ENCODE results near the gene DES.

Gene DES

GRCh38 chr2:219441451-219442255 lies 23.5 kb downstream of the DES start:
- no peak for DNase-seq

GRCh38 chr2:219442256-219443015 lies 24.3 kb downstream of the DES start:
- DNase-seq = no peak

GRCh38 chr2:219443016-219443696 lies 25.0 kb downstream of the DES start:
- DNase-seq = no peak

GRCh38 chr2:219443697-219444023 lies 25.5 kb downstream of the DES start:
- DNase-seq = no peak

DNA sequence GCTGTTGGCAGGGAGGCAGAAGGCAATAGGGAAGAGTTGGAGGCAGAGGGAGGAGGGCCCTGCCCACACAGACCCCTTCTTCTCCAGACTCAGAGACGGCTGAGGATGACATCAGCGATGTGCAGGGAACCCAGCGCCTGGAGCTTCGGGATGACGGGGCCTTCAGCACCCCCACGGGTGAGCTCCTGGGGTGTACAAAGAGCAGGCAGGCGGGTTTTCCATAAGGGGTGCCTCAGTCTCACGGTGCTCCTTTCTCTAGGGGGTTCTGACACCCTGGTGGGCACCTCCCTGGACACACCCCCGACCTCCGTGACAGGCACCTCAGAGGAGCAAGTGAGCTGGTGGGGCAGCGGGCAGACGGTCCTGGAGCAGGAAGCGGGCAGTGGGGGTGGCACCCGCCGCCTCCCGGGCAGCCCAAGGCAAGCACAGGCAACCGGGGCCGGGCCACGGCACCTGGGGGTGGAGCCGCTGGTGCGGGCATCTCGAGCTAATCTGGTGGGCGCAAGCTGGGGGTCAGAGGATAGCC lies 26.5 kb downstream of the DES start:
- no peak for DNase-seq

DNA sequence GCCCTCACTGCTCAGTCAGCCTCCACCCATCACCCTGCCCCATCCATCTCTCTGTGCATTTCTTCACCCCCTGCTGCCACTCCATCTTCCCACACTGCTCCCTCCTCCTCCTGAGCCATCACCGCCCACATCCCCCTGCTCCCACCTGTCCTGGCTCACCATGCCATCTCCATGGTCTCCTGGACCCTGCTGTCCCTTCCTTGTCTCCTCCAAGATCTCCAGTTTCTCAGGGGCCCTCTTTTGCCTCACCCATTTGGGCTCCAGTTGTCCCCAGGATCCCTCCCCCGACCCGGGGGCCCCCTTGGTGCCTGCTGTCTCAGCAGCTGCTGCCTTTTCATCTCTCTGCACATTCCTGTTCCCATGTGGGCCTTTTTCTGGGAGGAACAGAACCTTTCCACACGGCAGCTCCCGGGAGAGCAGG lies 27.1 kb downstream of the DES start:
- no peak for DNase-seq

DNA sequence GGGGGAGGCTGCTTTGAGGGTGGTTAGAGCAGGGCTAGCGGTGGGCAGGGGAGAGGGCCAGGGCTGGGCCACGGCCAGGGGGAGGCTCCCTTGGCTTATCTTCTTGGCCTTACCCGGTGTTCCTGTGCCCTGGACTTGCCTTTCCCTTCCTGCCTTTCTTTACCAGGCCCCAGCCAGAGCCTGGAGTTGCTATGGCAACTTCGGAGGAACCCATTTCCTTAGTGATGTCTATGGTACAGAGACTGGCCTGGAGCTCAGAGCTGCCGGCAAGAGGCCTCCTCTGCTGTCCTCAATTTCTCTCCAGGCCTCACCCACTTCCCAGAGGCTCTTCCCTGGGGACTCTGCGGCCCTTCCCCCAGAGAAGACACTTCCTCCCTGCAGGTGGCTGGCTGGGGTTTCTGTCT lies 27.9 kb downstream of the DES start:
- DNase-seq = no peak

GRCh38 chr2:219446689-219447088 lies 28.5 kb downstream of the DES start:
- no peak for DNase-seq

DNA sequence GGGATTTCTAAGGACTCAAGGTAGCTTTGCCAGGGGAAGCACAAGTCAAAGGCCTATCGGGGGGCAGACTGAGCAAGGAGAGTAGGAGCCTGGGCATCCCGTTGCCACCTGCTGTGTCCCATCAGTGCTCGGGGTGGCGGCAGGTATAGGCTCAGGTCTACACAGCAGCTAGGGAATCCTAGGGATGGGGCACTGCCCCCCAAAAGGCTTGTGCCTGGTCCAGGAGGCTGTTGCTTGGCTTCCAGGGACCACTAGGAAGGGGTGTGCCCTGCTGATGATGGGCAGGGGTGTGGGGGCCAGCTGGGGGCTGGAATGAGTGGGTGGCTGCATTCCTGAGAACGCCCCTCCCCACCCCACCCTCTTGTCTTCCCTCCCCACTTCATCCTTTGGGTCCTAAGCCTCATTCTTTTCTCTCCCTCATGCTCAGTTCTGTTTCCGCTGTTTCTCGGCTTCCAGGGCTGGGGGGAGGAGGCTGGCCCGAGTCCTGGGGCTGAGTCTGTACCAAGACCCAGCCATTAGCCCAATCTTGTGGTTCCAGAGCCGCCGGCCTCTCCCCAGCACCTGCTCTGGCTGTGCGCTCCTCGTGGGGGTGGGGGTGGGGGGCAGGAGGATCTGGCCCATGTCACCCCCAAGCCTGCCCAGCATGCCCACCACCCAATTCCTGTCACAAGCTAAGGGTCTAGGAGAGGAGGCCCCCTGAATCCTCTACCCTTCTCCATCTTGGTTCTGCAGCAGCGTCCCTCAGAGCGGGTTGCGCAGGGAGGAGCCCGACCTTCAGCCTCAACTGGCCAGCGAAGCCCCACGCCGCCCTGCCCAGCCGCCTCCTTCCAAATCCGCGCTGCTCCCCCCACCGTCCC lies 29.3 kb downstream of the DES start:
- DNase-seq = no peak

DNA sequence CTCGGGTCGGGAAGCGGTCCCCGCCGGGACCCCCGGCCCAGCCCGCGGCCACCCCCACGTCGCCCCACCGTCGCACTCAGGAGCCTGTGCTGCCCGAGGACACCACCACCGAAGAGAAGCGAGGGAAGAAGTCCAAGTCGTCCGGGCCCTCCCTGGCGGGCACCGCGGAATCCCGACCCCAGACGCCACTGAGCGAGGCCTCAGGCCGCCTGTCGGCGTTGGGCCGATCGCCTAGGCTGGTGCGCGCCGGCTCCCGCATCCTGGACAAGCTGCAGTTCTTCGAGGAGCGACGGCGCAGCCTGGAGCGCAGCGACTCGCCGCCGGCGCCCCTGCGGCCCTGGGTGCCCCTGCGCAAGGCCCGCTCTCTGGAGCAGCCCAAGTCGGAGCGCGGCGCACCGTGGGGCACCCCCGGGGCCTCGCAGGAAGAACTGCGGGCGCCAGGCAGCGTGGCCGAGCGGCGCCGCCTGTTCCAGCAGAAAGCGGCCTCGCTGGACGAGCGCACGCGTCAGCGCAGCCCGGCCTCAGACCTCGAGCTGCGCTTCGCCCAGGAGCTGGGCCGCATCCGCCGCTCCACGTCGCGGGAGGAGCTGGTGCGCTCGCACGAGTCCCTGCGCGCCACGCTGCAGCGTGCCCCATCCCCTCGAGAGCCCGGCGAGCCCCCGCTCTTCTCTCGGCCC lies 30.1 kb downstream of the DES start:
- DNase-seq = no peak

GRCh38 chr2:219448776-219449341 lies 30.7 kb downstream of the DES start:
- no peak for DNase-seq

DNA sequence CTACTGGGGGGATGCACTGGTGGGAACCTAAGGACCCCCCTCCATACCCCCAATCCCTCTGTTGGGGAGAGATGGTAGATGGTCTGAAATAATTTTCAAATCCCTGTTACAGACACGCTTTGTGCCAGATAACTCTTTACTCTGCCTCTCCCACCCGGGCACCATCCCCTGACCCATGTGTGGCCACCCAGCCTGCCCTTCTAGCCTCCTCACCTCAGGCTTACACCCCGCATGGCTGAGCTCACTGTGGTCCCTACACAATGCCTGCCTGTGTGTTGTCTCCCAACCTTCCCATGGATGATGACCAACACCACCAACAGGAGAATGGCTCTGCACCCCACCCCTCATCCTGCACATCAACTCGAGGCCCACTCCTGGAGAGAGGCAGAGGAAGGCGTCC lies 31.4 kb downstream of the DES start:
- DNase-seq = no peak

DNA sequence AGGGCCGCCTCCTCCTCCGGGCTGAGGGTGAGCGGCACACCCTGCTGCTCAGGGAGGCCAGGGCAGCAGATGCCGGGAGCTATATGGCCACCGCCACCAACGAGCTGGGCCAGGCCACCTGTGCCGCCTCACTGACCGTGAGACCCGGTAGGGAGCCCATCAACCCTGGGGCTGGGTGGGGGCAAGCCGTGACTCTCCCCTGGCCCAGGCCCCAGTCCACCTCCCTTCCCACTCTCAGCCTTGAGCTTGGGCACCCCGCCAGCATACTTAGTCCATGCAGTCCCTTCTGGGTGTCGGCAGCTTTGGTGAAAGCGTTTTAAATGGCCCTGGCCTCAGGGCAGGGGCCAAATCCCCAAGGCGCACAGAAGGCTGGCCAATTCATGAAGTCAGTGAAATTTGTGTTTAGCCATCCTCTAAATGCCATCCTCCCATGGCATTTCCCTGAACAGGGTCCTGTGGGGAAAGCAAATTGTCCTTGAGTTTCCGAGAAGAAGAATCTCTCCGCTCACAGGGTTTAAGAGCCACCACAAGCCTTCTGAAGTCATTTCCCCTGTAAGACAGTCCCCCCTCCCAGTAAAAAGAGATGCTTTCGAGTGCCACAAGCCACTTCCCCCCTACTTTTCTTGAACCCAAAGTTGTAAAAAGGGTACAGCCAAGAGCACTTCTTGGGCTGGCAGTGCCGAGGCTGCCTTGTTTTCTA lies 33.6 kb downstream of the DES start:
- DNase-seq = no peak

DNA sequence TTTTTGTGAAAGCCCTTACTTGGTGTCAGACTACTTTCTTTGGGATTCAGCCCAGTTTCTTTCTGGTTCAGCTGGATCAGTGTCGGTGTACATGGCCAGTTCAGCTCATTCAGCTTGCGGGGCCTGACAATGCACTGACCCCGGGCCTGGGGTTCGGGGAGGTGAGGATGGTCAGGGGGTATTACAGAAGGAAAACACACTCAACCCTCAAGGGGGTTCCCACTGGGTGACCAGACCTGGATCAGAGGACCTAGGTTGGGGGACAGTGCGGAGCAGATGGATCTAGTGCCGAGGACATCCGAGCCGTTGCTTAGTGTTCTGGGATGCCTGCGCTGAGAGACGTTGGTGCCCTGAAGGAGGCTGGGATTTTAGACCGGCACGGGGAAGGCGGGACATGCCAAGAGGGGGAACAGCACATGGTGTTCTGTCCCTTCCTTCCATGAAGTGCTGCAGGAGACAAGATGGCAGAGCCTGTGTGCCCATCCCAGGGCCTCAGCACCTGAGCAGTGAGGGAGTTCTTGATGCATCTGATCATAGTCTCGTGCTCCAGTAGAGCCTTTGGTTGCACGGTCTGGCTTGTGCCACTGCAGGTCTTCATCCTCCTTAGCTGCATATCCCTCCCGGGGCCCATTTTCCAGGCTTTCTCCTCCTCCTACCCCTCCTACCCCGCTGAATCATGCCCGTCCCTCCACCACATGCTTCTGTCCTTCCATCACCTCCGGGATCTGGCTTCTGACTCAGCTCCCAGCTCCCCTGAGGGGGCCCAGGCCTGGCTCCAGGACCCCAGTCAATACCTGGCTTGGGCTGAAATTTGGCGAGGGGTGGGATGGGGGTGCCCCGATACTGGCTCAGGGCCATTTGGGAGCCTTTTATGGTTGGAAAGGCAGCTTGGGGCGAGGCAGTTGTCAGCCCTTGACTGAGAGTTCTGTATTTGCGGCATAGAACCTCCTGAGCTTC lies 34.5 kb downstream of the DES start:
- DNase-seq = no peak

DNA sequence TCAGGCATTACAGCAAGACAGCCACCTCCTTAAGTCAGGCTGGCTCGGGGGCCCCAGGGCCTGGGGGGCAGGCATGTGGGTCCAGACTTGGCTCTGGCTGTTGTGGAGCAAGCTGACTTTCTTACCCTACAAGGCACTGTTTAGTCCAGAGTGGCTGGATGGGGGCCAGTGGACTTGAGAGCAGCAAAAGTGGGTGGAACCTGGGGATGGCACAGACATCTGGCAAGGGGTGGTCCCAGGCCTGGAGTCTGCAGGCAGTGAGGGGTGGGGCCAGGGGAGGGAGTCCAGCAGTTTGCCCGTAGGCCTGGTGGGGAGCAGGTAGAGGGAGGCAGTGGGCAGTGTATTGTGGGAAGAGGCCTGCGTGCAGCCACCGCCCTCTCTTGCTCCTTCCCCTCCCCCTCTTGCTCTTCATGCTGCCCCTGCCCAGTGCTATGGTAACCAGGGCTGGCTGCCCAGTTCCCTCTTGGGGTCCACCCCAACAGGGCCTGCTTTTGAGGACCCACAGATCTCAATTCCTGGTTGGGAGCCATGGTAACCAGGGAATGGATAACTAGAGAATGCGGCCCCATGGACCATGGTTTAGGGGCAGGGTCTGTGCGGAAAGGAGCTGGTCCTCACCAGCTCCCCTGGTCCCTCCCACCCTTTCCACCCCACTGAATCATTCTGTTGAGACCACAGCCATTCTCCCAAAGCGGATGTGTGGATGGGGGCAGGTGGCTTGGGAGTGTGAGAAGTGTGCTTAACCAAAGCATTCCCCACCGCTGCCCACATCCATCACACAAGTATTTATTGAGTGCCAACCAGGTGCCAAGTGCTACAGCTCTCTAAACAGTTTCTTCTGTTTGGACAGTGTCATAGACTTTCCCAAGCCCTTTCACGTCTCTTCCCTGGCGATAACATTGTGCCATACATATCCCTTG lies 35.8 kb downstream of the DES start:
- DNase-seq = no peak

DNA sequence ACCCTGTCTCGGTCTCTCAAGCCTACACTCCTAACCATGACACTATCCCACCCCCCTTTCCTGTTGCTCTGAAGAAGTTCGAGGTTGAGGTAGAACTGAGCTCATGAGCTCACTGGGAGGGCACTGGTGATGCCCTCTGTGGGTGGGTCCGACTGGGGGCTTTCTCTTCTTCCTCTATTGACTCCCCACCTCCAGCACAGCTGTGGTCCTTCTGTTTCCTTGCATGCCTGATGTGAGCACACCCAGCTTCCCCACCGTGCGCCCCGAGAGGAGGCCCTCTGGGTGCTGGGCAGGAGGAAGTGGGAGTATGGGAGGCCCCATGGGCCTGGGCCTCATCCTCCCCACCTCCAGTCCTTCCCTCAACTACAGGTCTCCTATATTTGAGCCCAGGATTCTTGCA lies 37.4 kb downstream of the DES start:
- no peak for DNase-seq

DNA sequence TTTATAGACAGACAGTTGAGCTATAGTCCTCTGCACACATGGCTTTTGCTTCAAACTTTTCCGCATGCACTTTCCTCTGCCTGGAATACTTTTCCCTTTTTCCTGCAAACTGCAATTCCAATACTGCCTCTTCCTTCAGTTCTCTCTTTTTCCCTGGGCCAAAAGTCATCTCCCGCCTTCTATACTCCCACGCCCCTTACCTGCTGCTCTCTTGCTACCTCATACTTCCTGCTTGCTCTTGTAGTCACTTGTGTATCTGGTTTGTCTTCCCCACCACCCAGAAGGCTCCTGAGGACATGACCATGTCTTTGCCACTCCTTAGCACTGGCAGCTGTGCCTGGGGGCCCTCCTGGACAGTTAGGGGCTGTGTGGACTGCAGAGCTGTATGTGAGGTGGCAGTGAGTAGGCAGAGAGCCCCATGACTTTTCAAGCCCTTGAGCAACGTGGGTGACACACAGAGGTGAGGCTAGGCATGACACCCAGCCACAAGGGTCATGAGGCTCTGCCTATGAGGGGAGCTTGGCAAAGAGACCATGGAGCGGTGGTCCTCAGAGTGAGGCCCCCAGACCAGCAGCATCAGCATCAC lies 39.7 kb downstream of the DES start:
- DNase-seq = no peak

- DNase-seq = no peak
These were observed 40.8 kb downstream of the DES start for GRCh38 chr2:219458996-219459395.
